ENCODE results near the gene ZFY. TPM values are rescaled to one million over a fixed set of nuclear protein-coding genes. Genes with fewer than 3 reads are reported as not detected.

ZFY gene
- total and polyA plus RNA-seq, 7 donors: 0.16 to 34.6 (median 3.5) TPM; not detected in 2

DNA sequence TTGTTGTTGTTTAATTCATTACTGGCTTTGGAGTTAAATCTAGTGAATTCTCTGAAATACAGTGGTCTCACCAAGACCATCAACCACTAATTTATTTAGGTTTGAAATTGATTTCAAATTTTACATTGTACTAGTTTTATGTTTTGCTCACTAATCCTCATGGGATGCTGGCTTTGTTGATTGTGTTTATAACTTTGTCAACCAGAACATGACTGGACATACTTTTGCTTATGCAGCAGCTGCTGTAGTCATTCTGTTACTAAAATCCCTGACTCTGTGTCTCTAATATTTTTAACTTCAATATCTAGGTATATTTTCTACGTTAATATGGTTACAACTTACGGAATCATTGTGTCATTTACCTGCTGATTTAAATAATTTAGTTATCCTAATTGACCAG, 26.9 kb downstream of the ZFY start:
- WGBS, 2 donors: 93 to 96% methylated on average over 2 of the region's 2 CpGs
- peaks cover 0 to 15% (median 3%) of the 10 kb centered on the region in 4 donors for H3K4me1 ChIP-seq
- H3K27ac ChIP-seq: no peak overlapping the region
- intact Hi-C loops (cut with DNase I): no loop called here
- DNase-seq: no peak
- no peak overlapping the region for H3K4me3 ChIP-seq
- no peaks in the 10 kb centered on the region for H3K9me3 ChIP-seq
- TF ChIP-seq, protein P1, sequence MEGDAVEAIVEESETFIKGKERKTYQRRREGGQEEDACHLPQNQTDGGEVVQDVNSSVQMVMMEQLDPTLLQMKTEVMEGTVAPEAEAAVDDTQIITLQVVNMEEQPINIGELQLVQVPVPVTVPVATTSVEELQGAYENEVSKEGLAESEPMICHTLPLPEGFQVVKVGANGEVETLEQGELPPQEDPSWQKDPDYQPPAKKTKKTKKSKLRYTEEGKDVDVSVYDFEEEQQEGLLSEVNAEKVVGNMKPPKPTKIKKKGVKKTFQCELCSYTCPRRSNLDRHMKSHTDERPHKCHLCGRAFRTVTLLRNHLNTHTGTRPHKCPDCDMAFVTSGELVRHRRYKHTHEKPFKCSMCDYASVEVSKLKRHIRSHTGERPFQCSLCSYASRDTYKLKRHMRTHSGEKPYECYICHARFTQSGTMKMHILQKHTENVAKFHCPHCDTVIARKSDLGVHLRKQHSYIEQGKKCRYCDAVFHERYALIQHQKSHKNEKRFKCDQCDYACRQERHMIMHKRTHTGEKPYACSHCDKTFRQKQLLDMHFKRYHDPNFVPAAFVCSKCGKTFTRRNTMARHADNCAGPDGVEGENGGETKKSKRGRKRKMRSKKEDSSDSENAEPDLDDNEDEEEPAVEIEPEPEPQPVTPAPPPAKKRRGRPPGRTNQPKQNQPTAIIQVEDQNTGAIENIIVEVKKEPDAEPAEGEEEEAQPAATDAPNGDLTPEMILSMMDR (IDR thresholded peaks at IDR 0.05): no peak
- TF ChIP-seq POLR2A (IDR thresholded peaks at IDR 0.05) (no peak), EP300 (IDR thresholded peaks at IDR 0.05) (no peak), POLR2AphosphoS5 (IDR thresholded peaks at IDR 0.05) (no peak)
- no peaks in the 10 kb centered on the region for H3K27me3 ChIP-seq
- no peaks in the 10 kb centered on the region for H3K36me3 ChIP-seq

DNA sequence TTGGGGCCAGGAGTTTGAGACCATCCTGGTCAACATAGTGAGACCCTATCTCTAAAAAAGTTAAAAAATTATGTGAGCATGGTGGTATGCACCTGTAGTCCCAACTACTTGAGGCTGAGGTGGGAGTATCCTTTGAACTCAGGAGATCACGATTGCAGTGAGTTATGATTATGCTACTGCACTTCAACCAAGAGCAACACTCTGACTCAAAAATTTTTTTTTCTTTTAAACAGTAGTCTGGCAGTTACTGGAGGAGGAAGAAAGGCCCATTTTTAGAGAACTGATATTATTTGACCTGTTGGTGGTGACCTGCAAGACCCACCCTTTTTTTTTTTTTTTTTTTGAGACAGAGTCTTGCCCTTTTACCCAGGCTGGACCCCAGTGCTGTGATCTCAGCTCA, 29.6 kb downstream of the ZFY start:
- 55 to 58% methylated on average over 1 of the region's 1 CpG for WGBS, 2 donors
- intact Hi-C loops (cut with DNase I): no loop called here
- Histone ChIP-seq H3K36me3 (no peaks in the 10 kb centered on the region), H3K27me3 (no peaks in the 10 kb centered on the region), H3K9me3 (no peaks in the 10 kb centered on the region), H3K4me1 (peaks cover 0 to 26% (median 3%) of the 10 kb centered on the region in 4 donors), H3K4me3 (no peak overlapping the region), H3K27ac (no peak overlapping the region)
- no peak for DNase-seq
- TF ChIP-seq, protein P1 (IDR thresholded peaks at IDR 0.05): no peak
- TF ChIP-seq POLR2A (IDR thresholded peaks at IDR 0.05): no peak
- TF ChIP-seq EP300 (IDR thresholded peaks at IDR 0.05): no peak
- TF ChIP-seq POLR2AphosphoS5 (IDR thresholded peaks at IDR 0.05): no peak

DNA sequence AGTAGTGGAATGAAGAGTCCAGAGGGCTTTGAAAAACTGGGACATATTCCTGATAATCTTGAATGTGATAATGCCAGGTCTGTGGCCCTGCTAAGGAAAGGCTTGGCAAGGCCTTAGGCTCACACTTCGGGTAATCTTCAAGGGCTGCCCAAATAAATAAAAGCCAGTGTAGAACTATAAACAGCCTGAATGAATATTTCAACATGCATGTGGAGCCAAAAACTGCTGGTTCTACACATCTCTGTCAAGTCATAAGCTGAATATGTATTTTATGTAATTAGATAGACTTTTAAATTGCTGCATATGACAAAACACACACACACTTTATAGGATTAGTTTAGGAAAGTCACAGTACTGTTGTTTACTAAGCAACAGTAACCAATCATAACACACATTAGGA, 30.4 kb downstream of the ZFY start:
- Histone ChIP-seq H3K36me3 (no peaks in the 10 kb centered on the region), H3K4me3 (no peak overlapping the region), H3K27me3 (no peaks in the 10 kb centered on the region), H3K4me1 (peaks cover 0 to 34% (median 3%) of the 10 kb centered on the region in 4 donors), H3K9me3 (no peaks in the 10 kb centered on the region), H3K27ac (peak overlapping the region in 1 of 4 donors; percentile 52)
- 63 to 70% methylated on average over 1 of the region's 1 CpG for WGBS, 2 donors
- intact Hi-C loops (cut with DNase I): no loop called here
- no peak for TF ChIP-seq EP300 (IDR thresholded peaks at IDR 0.05)
- TF ChIP-seq POLR2A (IDR thresholded peaks at IDR 0.05): no peak
- TF ChIP-seq, protein P1 (IDR thresholded peaks at IDR 0.05): no peak
- no peak for TF ChIP-seq POLR2AphosphoS5 (IDR thresholded peaks at IDR 0.05)
- no peak for DNase-seq

DNA sequence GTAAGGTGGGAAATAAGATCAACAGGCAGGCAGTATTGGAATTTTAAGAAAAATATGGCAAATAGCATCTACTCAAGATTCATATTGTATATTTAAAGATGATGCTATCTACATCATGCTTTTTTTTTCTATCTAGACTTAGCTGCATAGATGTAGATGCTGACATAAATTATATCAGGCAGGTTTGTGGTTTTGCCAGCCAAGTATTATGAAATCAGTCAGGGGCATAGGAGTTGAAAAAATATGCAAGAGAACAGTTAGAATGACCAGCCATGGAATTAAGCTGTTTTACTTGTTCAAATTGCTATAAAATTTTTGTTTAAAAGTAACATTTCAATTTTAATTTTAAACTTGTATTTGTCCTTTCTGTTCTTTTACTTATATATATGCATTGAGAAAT, 34.4 kb downstream of the ZFY start:
- intact Hi-C loops (cut with DNase I): no loop called here

More for the DNA sequence above, 34.4 kb downstream of the ZFY start:
- H3K36me3 ChIP-seq: no peaks in the 10 kb centered on the region
- peaks cover 0 to 37% (median 3%) of the 10 kb centered on the region in 4 donors for H3K4me1 ChIP-seq
- no peak overlapping the region for H3K4me3 ChIP-seq
- no peaks in the 10 kb centered on the region for H3K9me3 ChIP-seq
- no peak overlapping the region for H3K27ac ChIP-seq
- no peak for TF ChIP-seq EP300 (IDR thresholded peaks at IDR 0.05)
- TF ChIP-seq POLR2A (IDR thresholded peaks at IDR 0.05): no peak
- TF ChIP-seq POLR2AphosphoS5 (IDR thresholded peaks at IDR 0.05): no peak
- TF ChIP-seq, protein P1 (IDR thresholded peaks at IDR 0.05): no peak
- DNase-seq: no peak
- no peaks in the 10 kb centered on the region for H3K27me3 ChIP-seq
